ENCODE measurements around the gene WDTC1. TPM values are rescaled to one million over a fixed set of nuclear protein-coding genes. Genes with fewer than 3 reads are reported as not detected.
A peak's percentile ranks its signal among the peaks of the same experiment; 100 is the strongest.

WDTC1 gene
- total and polyA plus RNA-seq, 2 of the 13 experiments (the other 11 are each of a cell fraction or from before 2014, with no cell fraction given) = 5.5 TPM

DNA sequence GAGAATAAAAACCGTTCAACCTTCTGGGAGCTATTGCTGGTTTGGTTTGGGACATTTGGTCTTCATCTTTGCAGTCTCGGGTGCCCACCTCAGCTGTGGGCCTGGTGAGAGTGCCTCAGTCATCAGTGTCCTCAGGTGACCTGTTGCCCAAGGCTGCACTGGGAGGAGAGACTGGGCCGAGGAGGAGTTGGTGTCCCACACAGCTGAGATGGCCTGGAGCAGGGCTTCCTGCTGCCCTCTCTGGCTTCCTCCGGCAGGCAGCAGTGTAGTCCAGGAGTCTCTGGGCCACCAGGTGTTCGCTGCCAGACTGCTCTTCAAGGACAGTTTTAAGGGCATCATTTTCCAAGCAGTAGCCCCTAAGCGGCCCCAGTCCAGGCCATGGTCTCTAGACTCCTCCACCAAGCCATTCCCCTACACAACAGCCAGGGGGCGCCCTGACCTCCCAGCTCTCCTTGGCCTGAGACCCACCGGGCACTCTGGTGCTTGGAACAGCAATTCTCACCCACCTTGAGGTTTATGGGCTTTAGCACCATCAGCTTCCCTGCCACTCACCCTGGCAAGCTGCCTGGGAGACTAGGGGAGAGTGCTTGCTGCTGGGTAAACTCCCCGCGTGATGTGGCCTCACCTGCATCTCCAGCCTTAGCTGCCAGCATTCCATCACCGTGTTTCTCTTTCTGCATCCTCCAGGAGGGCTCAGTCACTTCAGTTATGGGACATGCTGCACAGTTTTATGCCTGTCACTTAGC is 98.3 kb downstream of the WDTC1 start:
- no peak for FAIRE-seq
- in situ Hi-C loops (cut with HindIII; ENCODE audit: extremely low pct_ligation_motif_present, low pct_unique_long_range_greater_than_20kb) = no loop called here
- no TSS peak for BruUV-seq (replicated peaks)
- TF ChIP-seq, protein P1, sequence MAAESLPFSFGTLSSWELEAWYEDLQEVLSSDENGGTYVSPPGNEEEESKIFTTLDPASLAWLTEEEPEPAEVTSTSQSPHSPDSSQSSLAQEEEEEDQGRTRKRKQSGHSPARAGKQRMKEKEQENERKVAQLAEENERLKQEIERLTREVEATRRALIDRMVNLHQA (CRISPR knock-in tag; IDR thresholded peaks at IDR 0.05) = no peak
- no peak for TF ChIP-seq TOPORS (CRISPR knock-in tag; IDR thresholded peaks at IDR 0.05)
- TF ChIP-seq, protein P2, sequence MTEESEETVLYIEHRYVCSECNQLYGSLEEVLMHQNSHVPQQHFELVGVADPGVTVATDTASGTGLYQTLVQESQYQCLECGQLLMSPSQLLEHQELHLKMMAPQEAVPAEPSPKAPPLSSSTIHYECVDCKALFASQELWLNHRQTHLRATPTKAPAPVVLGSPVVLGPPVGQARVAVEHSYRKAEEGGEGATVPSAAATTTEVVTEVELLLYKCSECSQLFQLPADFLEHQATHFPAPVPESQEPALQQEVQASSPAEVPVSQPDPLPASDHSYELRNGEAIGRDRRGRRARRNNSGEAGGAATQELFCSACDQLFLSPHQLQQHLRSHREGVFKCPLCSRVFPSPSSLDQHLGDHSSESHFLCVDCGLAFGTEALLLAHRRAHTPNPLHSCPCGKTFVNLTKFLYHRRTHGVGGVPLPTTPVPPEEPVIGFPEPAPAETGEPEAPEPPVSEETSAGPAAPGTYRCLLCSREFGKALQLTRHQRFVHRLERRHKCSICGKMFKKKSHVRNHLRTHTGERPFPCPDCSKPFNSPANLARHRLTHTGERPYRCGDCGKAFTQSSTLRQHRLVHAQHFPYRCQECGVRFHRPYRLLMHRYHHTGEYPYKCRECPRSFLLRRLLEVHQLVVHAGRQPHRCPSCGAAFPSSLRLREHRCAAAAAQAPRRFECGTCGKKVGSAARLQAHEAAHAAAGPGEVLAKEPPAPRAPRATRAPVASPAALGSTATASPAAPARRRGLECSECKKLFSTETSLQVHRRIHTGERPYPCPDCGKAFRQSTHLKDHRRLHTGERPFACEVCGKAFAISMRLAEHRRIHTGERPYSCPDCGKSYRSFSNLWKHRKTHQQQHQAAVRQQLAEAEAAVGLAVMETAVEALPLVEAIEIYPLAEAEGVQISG (CRISPR knock-in tag; IDR thresholded peaks at IDR 0.05) = 0 out of 2 replicates have a peak, but pooled peaks have one; percentile 11
- TF ChIP-seq, protein P3, sequence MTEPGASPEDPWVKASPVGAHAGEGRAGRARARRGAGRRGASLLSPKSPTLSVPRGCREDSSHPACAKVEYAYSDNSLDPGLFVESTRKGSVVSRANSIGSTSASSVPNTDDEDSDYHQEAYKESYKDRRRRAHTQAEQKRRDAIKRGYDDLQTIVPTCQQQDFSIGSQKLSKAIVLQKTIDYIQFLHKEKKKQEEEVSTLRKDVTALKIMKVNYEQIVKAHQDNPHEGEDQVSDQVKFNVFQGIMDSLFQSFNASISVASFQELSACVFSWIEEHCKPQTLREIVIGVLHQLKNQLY (CRISPR knock-in tag; IDR thresholded peaks at IDR 0.05) = no peak
- TF ChIP-seq ZNF83 (CRISPR knock-in tag; IDR thresholded peaks at IDR 0.05; ENCODE audit: borderline replicate concordance) = no peak
- TF ChIP-seq, protein P4, sequence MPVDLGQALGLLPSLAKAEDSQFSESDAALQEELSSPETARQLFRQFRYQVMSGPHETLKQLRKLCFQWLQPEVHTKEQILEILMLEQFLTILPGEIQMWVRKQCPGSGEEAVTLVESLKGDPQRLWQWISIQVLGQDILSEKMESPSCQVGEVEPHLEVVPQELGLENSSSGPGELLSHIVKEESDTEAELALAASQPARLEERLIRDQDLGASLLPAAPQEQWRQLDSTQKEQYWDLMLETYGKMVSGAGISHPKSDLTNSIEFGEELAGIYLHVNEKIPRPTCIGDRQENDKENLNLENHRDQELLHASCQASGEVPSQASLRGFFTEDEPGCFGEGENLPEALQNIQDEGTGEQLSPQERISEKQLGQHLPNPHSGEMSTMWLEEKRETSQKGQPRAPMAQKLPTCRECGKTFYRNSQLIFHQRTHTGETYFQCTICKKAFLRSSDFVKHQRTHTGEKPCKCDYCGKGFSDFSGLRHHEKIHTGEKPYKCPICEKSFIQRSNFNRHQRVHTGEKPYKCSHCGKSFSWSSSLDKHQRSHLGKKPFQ (CRISPR knock-in tag; IDR thresholded peaks at IDR 0.05; ENCODE audit: insufficient replicate concordance) = no peak
- peak; percentile 15; the same call in 1 of the 2 replicates for TF ChIP-seq MTA1 (CRISPR knock-in tag; IDR thresholded peaks at IDR 0.05; ENCODE audit: borderline replicate concordance)
- TF ChIP-seq STAG1 (CRISPR knock-in tag; IDR thresholded peaks at IDR 0.05) = peak; percentile 41
- TF ChIP-seq ZNF883 (CRISPR knock-in tag; IDR thresholded peaks at IDR 0.05; ENCODE audit: not compliant biosample characterization) = peak; percentile 58
- TF ChIP-seq, protein P5, sequence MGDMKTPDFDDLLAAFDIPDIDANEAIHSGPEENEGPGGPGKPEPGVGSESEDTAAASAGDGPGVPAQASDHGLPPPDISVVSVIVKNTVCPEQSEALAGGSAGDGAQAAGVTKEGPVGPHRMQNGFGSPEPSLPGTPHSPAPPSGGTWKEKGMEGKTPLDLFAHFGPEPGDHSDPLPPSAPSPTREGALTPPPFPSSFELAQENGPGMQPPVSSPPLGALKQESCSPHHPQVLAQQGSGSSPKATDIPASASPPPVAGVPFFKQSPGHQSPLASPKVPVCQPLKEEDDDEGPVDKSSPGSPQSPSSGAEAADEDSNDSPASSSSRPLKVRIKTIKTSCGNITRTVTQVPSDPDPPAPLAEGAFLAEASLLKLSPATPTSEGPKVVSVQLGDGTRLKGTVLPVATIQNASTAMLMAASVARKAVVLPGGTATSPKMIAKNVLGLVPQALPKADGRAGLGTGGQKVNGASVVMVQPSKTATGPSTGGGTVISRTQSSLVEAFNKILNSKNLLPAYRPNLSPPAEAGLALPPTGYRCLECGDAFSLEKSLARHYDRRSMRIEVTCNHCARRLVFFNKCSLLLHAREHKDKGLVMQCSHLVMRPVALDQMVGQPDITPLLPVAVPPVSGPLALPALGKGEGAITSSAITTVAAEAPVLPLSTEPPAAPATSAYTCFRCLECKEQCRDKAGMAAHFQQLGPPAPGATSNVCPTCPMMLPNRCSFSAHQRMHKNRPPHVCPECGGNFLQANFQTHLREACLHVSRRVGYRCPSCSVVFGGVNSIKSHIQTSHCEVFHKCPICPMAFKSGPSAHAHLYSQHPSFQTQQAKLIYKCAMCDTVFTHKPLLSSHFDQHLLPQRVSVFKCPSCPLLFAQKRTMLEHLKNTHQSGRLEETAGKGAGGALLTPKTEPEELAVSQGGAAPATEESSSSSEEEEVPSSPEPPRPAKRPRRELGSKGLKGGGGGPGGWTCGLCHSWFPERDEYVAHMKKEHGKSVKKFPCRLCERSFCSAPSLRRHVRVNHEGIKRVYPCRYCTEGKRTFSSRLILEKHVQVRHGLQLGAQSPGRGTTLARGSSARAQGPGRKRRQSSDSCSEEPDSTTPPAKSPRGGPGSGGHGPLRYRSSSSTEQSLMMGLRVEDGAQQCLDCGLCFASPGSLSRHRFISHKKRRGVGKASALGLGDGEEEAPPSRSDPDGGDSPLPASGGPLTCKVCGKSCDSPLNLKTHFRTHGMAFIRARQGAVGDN (CRISPR knock-in tag; IDR thresholded peaks at IDR 0.05) = peak; percentile 35; the same call in 1 of the 2 replicates
- peak; percentile 32; the same call in 1 of the 2 replicates for TF ChIP-seq RAD21 (CRISPR knock-in tag; IDR thresholded peaks at IDR 0.05)
- TF ChIP-seq POLR2A (IDR thresholded peaks at IDR 0.05; ENCODE audit: insufficient read depth in 1 of 2, low read depth in 2 of 2, low read length in 2 of 2) = 0 out of 4 replicates have a peak, but pooled peaks of 1 of the 2 experiments have one; percentile 18
- no peak for TF ChIP-seq EED (CRISPR knock-in tag; IDR thresholded peaks at IDR 0.05)

More for the DNA sequence above, 98.3 kb downstream of the WDTC1 start:
- no peak overlapping the region for H2AFZ ChIP-seq (ENCODE audit: low read length)
- H3K27ac ChIP-seq (ENCODE audit: extremely low read length, insufficient read depth, low read length) = no peak overlapping the region
- H3K9ac ChIP-seq (ENCODE audit: insufficient read depth, low read depth, low read length) = no peak overlapping the region
- peaks cover 9% of the 10 kb centered on the region for H3K79me2 ChIP-seq (ENCODE audit: insufficient read depth, low read length)
- ChIA-PET CTCF (ENCODE audit: low intra/inter-chr PET ratio, low total read pairs) (interaction anchor here (1.2 kb wide), 1 partner anchor 63 kb away, joined by 5 read pairs; no protein-coding TSS in a partner anchor), POLR2A (interaction anchor here (0.8 to 1.2 kb wide), 3 partner anchors 10 to 33 kb away, joined by 3 to 5 read pairs (median 3); partner anchors contain the start of gene SYTL1)
- WGBS (ENCODE audit: low lambda C conversion rate) = 80% methylated on average over 9 of the region's 11 CpGs
- no peak overlapping the region for H3K4me3 ChIP-seq (replicated peaks in 1 of 3; ENCODE audit: insufficient read depth in 1 of 3, low read depth in 2 of 3, low read length in 3 of 3)
- no peak overlapping the region for H3K4me2 ChIP-seq (ENCODE audit: low read depth, low read length)
- ATAC-seq (peak; percentile 89), DNase-seq (ENCODE audit: low spot score) (no peak)
- no peaks in the 10 kb centered on the region for H4K20me1 ChIP-seq (ENCODE audit: insufficient read depth, low read length)
- no peaks in the 10 kb centered on the region for H3K27me3 ChIP-seq (ENCODE audit: control insufficient read depth in 1 of 2, insufficient read depth in 2 of 2, low read length in 2 of 2)
- H3K36me3 ChIP-seq (replicated peaks in 1 of 2; ENCODE audit: control insufficient read depth in 1 of 2, insufficient read depth in 2 of 2, low read length in 2 of 2) = peaks cover 18 to 67% of the 10 kb centered on the region in 2 experiments
- no peaks in the 10 kb centered on the region for H3K9me3 ChIP-seq (ENCODE audit: low read length)
- H3K4me1 ChIP-seq (ENCODE audit: insufficient read depth, low read length) = no peaks in the 10 kb centered on the region
- intact Hi-C loops (cut with micrococcal nuclease; ENCODE audit: unreplicated experiment) = no loop called here
